ENCODE data around the gene ANKRD33B. TPM values are rescaled to one million over a fixed set of nuclear protein-coding genes. Genes with fewer than 3 reads are reported as not detected.

ANKRD33B gene
- polyA plus RNA-seq, 3 donors: 0.05 TPM; not detected in 2

DNA sequence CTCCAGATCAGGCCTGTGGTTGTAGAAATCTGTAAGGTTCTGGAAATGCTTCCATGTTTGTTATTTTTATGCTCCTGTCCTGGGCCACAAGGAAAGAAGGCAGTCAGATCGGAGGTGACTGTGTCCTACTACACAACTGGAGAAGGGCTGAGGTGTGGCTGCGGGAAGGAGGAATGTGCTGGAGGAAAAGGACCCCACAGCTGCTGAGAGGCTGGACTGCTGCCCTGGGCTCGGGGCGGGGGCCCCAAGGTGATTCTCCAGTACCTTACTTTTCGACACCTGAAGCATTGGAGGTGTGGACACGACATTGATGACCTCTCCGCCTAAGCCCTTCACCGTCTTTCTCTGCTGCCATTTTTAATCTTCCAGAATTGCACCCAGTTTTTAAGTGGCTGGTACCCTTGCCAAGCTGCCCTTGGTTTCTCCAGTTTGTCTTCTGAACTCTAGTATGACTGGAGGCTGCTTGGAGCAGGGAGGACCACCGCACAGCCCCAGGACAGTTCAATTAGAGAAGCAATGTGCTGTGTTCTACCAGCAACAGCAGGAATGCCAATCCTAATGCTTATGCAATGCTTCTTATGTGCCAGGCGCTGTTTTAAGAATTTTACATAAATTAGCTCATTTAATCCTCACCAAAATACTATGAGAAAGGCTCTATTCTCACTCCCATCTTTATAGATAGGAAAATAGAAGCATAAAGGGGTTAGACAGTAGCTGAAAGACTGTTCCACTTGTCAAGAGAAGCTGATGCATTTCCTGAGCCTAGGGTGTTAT is 13.5 kb upstream of the ANKRD33B start:
- Histone ChIP-seq H2AFZ (ENCODE audit: insufficient read depth, low read depth, low read length, poor library complexity, severe bottlenecking) (no peak overlapping the region), H3K9me3 (replicated peaks in 1 of 2; ENCODE audit: control insufficient read depth in 1 of 2, insufficient read depth in 1 of 2, low read length in 2 of 2) (peaks cover 0 to 3% of the 10 kb centered on the region in 2 donors), H3K27ac (ENCODE audit: low read depth in 1 of 2, low read length in 2 of 2) (no peak overlapping the region), H3K4me1 (ENCODE audit: control insufficient read depth in 1 of 2, insufficient read depth in 2 of 2, low read length in 2 of 2) (peaks cover 4 to 24% of the 10 kb centered on the region in 2 donors), H4K20me1 (ENCODE audit: insufficient read depth, low read length) (no peaks in the 10 kb centered on the region), H3K9ac (ENCODE audit: insufficient read depth, low read length, poor library complexity, severe bottlenecking) (no peak overlapping the region), H3K79me2 (ENCODE audit: insufficient read depth, low read length) (no peaks in the 10 kb centered on the region), H3K27me3 (ENCODE audit: control insufficient read depth in 2 of 2, insufficient read depth in 2 of 2, low read length in 2 of 2) (no peaks in the 10 kb centered on the region), H3K4me2 (replicated peaks; ENCODE audit: extremely low read depth, low read length, poor library complexity, severe bottlenecking) (no peak overlapping the region), H3K36me3 (replicated peaks in 1 of 2; ENCODE audit: control insufficient read depth in 1 of 2, insufficient read depth in 2 of 2, low read length in 2 of 2) (no peaks in the 10 kb centered on the region), H3K4me3 (replicated peaks in 1 of 3; ENCODE audit: low read depth in 2 of 3, low read length in 3 of 3) (no peak overlapping the region)
- intact Hi-C loops (cut with micrococcal nuclease): no loop called here
- Mint-ChIP-seq H3K4me1 (peaks cover 26% of the 10 kb centered on the region), H3K36me3 (no peaks in the 10 kb centered on the region), H3K9me3 (peaks cover 0 to 5% (median 3%) of the 10 kb centered on the region in 7 donors), H3K27ac (peak overlapping the region in 1 of 7 donors; percentile 69), H3K27me3 (ENCODE audit: low read depth in 3 of 3) (peaks cover 2 to 10% (median 3%) of the 10 kb centered on the region in 3 donors), H3K4me3 (no peak overlapping the region)
- DNase-seq: no peak
- 86% methylated on average over 9 of the region's 10 CpGs for WGBS (ENCODE audit: insufficient coverage)
- TF ChIP-seq, protein P1, sequence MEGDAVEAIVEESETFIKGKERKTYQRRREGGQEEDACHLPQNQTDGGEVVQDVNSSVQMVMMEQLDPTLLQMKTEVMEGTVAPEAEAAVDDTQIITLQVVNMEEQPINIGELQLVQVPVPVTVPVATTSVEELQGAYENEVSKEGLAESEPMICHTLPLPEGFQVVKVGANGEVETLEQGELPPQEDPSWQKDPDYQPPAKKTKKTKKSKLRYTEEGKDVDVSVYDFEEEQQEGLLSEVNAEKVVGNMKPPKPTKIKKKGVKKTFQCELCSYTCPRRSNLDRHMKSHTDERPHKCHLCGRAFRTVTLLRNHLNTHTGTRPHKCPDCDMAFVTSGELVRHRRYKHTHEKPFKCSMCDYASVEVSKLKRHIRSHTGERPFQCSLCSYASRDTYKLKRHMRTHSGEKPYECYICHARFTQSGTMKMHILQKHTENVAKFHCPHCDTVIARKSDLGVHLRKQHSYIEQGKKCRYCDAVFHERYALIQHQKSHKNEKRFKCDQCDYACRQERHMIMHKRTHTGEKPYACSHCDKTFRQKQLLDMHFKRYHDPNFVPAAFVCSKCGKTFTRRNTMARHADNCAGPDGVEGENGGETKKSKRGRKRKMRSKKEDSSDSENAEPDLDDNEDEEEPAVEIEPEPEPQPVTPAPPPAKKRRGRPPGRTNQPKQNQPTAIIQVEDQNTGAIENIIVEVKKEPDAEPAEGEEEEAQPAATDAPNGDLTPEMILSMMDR (IDR thresholded peaks at IDR 0.05): no peak

- Mint-ChIP-seq H3K27me3 (ENCODE audit: low read depth in 3 of 3) (peaks cover 3 to 10% (median 4%) of the 10 kb centered on the region in 3 donors), H3K9me3 (peaks cover 0 to 5% (median 3%) of the 10 kb centered on the region in 7 donors), H3K4me1 (peaks cover 25% of the 10 kb centered on the region), H3K27ac (no peak overlapping the region), H3K4me3 (no peak overlapping the region), H3K36me3 (no peaks in the 10 kb centered on the region)
- no peak for DNase-seq
- TF ChIP-seq, protein P1 (IDR thresholded peaks at IDR 0.05): no peak
- no peak overlapping the region for H3K4me2 ChIP-seq (replicated peaks; ENCODE audit: extremely low read depth, low read length, poor library complexity, severe bottlenecking)
- no peak overlapping the region for H2AFZ ChIP-seq (ENCODE audit: insufficient read depth, low read depth, low read length, poor library complexity, severe bottlenecking)
- no peak overlapping the region for H3K9ac ChIP-seq (ENCODE audit: insufficient read depth, low read length, poor library complexity, severe bottlenecking)
- no peaks in the 10 kb centered on the region for H4K20me1 ChIP-seq (ENCODE audit: insufficient read depth, low read length)
- peaks cover 0 to 3% of the 10 kb centered on the region in 2 donors for H3K9me3 ChIP-seq (replicated peaks in 1 of 2; ENCODE audit: control insufficient read depth in 1 of 2, insufficient read depth in 1 of 2, low read length in 2 of 2)
- no peaks in the 10 kb centered on the region for H3K79me2 ChIP-seq (ENCODE audit: insufficient read depth, low read length)
- H3K4me1 ChIP-seq (ENCODE audit: control insufficient read depth in 1 of 2, insufficient read depth in 2 of 2, low read length in 2 of 2): peaks cover 10 to 22% of the 10 kb centered on the region in 2 donors
- intact Hi-C loops (cut with micrococcal nuclease): no loop called here
- no peaks in the 10 kb centered on the region for H3K36me3 ChIP-seq (replicated peaks in 1 of 2; ENCODE audit: control insufficient read depth in 1 of 2, insufficient read depth in 2 of 2, low read length in 2 of 2)
- no peak overlapping the region for H3K27ac ChIP-seq (ENCODE audit: low read depth in 1 of 2, low read length in 2 of 2)
- no peaks in the 10 kb centered on the region for H3K27me3 ChIP-seq (ENCODE audit: control insufficient read depth in 2 of 2, insufficient read depth in 2 of 2, low read length in 2 of 2)
- no peak overlapping the region for H3K4me3 ChIP-seq (replicated peaks in 1 of 3; ENCODE audit: low read depth in 2 of 3, low read length in 3 of 3)
- WGBS (ENCODE audit: insufficient coverage): 100% methylated on average over 1 of the region's 3 CpGs
Observed at GRCh38 chr5:10551782-10552138, 12.1 kb upstream of the ANKRD33B start.

Measured in CD14-positive monocyte (primary cell).